OCI-LY3 (cell line): ENCODE data around the gene NGF.

ENCODE experiments used
- H2AFZ ChIP-seq: fragments of 200-600, 300-600 bp; shearing (Covaris generic); 2 replicates; pipeline ENCODE4 v1.6.0; 2014; ENCODE audit warnings: antibody characterized with exemption, low read depth, low read length
- H3K27ac ChIP-seq: fragments of 200-600, 300-600 bp; sonication (generic); 2 replicates; pipeline ENCODE4 v1.5.1; 2014; ENCODE audit warnings: mild to moderate bottlenecking, low read length, moderate library complexity, mixed read lengths
- H3K27me3 ChIP-seq: fragments of 200-600, 300-600 bp; sonication (generic); 2 replicates; pipeline ENCODE4 v1.6.1; 2014; ENCODE audit warnings: low read depth, low read length, mixed read lengths
- H3K36me3 ChIP-seq: fragments of 200-600, 300-600 bp; sonication (generic); replicated peaks from 2 replicates; pipeline ENCODE3; 2014; ENCODE audit warnings: low read depth, low read length, mixed read lengths
- H3K4me1 ChIP-seq: fragments of 300-600, 200-600 bp; sonication (generic); 2 replicates; pipeline ENCODE4 v1.6.1; 2014; ENCODE audit warnings: low read length, mixed read lengths
- H3K4me2 ChIP-seq: fragments of 200-600, 300-600 bp; sonication (generic); 2 replicates; pipeline ENCODE4 v1.6.1; 2014; ENCODE audit warnings: low read length, mixed read lengths
- H3K4me3 ChIP-seq: fragments of 300-600, 200-600 bp; sonication (generic); 2 replicates; pipeline ENCODE4 v1.5.1; 2014; ENCODE audit warnings: antibody characterized with exemption, mild to moderate bottlenecking, low read length, moderate library complexity
- H3K79me2 ChIP-seq: fragments of 300-600, 200-600 bp; shearing (Covaris generic); 2 replicates; pipeline ENCODE4 v1.6.1; 2014; ENCODE audit warnings: mild to moderate bottlenecking, low read length, mixed read lengths
- H3K9ac ChIP-seq: fragments of 300-600, 200-600 bp; shearing (Covaris generic); 2 replicates; pipeline ENCODE4 v1.6.0; 2014; ENCODE audit warnings: mild to moderate bottlenecking, low read length, moderate library complexity
- H3K9me3 ChIP-seq: fragments of 200-600, 300-600 bp; shearing (Covaris generic); 2 replicates; pipeline ENCODE4 v1.6.1; 2014; ENCODE audit warnings: low read length, mixed read lengths; ENCODE audit not compliant: insufficient read depth
- H4K20me1 ChIP-seq: fragments of 200-600, 300-600 bp; sonication (generic); 2 replicates; pipeline ENCODE4 v1.6.1; 2016; ENCODE audit warnings: low read length, mixed read lengths; ENCODE audit not compliant: insufficient read depth
- EZH2phosphoT487 ChIP-seq: fragments of 200-600 bp; shearing (Covaris generic); IDR thresholded peaks from 2 replicates; pipeline ENCODE4 v1.6.1; 2018; ENCODE audit warnings: antibody characterized with exemption, mixed run types, low read depth
- TF ChIP-seq, protein P1 (sequence below): fragments of 200-600, 300-600 bp; sonication (generic); IDR thresholded peaks from 2 replicates; pipeline ENCODE4 v1.5.1; 2014; ENCODE audit warnings: antibody characterized with exemption, low read length, low read depth

NGF gene

GRCh38 chr1:115239148-115239422, 99.0 kb downstream of the NGF start:
- Histone ChIP-seq H4K20me1 (no peaks in the 10 kb centered on the region), H3K36me3 (no peaks in the 10 kb centered on the region), H3K9me3 (no peaks in the 10 kb centered on the region), H3K27me3 (no peaks in the 10 kb centered on the region), H3K9ac (no peak overlapping the region), H3K79me2 (no peaks in the 10 kb centered on the region), H2AFZ (no peak overlapping the region), H3K27ac (no peak overlapping the region), H3K4me3 (no peak overlapping the region), H3K4me1 (no peaks in the 10 kb centered on the region), H3K4me2 (no peak overlapping the region)
- TF ChIP-seq, protein P1, sequence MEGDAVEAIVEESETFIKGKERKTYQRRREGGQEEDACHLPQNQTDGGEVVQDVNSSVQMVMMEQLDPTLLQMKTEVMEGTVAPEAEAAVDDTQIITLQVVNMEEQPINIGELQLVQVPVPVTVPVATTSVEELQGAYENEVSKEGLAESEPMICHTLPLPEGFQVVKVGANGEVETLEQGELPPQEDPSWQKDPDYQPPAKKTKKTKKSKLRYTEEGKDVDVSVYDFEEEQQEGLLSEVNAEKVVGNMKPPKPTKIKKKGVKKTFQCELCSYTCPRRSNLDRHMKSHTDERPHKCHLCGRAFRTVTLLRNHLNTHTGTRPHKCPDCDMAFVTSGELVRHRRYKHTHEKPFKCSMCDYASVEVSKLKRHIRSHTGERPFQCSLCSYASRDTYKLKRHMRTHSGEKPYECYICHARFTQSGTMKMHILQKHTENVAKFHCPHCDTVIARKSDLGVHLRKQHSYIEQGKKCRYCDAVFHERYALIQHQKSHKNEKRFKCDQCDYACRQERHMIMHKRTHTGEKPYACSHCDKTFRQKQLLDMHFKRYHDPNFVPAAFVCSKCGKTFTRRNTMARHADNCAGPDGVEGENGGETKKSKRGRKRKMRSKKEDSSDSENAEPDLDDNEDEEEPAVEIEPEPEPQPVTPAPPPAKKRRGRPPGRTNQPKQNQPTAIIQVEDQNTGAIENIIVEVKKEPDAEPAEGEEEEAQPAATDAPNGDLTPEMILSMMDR: no peak
- no peak for TF ChIP-seq EZH2phosphoT487

DNA sequence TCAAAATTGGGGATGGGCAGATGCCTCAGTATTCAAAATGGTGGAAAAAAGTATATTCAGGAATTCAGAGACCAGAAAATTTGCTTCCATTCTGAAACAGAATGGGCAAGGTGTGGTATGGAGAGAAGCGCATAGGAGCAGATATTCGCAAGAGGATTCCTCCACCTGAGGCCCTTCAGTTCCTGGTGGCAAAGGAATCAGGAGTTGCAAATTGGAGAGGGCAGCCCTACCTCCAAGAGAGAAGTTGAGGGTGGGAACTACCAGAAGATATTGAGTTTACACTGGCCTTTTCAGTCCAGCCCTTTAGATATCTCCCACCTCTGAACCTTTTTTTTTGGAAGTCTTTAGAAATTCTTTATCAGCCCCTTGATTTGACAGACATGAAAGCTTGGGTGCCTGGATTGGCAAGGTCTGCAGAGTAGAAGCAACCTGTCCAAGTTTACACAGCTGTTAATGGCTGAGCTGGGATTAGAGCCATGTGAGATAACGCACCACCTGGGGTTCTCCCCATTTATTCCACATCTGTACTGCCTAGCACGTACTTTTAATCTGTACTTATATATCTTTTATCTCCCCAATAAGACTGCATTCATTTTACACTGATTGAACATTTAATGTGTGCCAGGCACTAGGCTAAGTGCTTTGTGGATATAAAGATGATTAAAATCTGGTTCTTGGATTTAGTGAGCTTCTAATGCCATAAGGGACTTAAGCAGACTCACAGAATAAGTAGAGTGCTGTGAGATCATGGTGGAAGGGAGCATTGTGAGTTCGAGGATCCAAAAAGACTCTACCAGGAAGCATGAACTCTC, 99.5 kb downstream of the NGF start:
- Histone ChIP-seq H2AFZ (no peak overlapping the region), H3K27ac (no peak overlapping the region), H3K4me2 (no peak overlapping the region), H3K27me3 (no peaks in the 10 kb centered on the region), H3K79me2 (no peaks in the 10 kb centered on the region), H3K4me3 (no peak overlapping the region), H3K36me3 (no peaks in the 10 kb centered on the region), H4K20me1 (no peaks in the 10 kb centered on the region), H3K9ac (no peak overlapping the region), H3K4me1 (no peaks in the 10 kb centered on the region), H3K9me3 (no peaks in the 10 kb centered on the region)
- TF ChIP-seq EZH2phosphoT487: no peak
- TF ChIP-seq, protein P1: no peak

GRCh38 chr1:115237507-115237906, 100.5 kb downstream of the NGF start:
- H3K36me3 ChIP-seq: no peaks in the 10 kb centered on the region
- H3K79me2 ChIP-seq: no peaks in the 10 kb centered on the region
- no peaks in the 10 kb centered on the region for H4K20me1 ChIP-seq
- no peaks in the 10 kb centered on the region for H3K4me1 ChIP-seq
- H3K9me3 ChIP-seq: no peaks in the 10 kb centered on the region
- no peak overlapping the region for H3K27ac ChIP-seq
- TF ChIP-seq, protein P1: no peak
- no peak for TF ChIP-seq EZH2phosphoT487
- H2AFZ ChIP-seq: no peak overlapping the region
- no peaks in the 10 kb centered on the region for H3K27me3 ChIP-seq
- no peak overlapping the region for H3K4me3 ChIP-seq
- no peak overlapping the region for H3K9ac ChIP-seq
- H3K4me2 ChIP-seq: no peak overlapping the region

- Histone ChIP-seq H3K36me3 (no peaks in the 10 kb centered on the region), H3K27ac (no peak overlapping the region), H3K79me2 (no peaks in the 10 kb centered on the region), H2AFZ (no peak overlapping the region), H3K4me2 (no peak overlapping the region), H3K9me3 (no peaks in the 10 kb centered on the region), H3K9ac (no peak overlapping the region), H3K27me3 (no peaks in the 10 kb centered on the region), H3K4me1 (no peaks in the 10 kb centered on the region), H3K4me3 (no peak overlapping the region), H4K20me1 (no peaks in the 10 kb centered on the region)
- TF ChIP-seq, protein P1: no peak
These were observed 101.0 kb downstream of the NGF start for GRCh38 chr1:115237023-115237422.
